GOT3 (cell line): ENCODE measurements around the gene TSNAX.

Source experiments
- DNase-seq: peaks from one replicate; lab custom pipeline; 2025; ENCODE audit warnings: mixed read lengths; lab: John Stamatoyannopoulos, UW

The TSNAX gene

DNA sequence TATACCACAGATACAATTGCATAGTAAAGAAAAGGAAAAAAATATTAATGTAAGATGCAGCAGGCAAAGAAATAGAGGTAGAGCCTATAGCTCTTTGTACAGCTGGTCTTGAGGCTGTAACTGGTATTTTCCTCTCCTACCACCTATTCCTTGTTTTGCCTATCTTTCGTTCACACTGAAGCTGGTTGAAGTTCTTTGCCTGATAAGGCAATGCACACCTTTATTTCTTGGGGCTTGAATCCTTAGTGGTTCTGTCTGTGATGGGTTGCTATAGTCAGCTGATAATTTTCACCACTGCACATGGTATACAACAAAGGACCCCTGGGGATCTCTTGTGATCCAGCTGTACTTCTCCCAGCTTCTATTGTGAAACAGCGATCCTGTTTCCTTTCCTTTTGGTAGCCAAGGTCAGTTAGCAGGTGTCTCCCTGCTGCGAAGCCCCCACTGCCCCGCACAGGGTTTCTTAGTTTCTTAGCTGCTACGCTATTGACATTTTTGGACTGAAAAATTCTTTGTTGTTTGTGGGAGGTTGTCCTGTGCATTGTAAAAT lies 9.9 kb upstream of the TSNAX start:
- no peak for DNase-seq

GRCh38 chr1:231519166-231519565 lies 9.3 kb upstream of the TSNAX start:
- DNase-seq: no peak

DNA sequence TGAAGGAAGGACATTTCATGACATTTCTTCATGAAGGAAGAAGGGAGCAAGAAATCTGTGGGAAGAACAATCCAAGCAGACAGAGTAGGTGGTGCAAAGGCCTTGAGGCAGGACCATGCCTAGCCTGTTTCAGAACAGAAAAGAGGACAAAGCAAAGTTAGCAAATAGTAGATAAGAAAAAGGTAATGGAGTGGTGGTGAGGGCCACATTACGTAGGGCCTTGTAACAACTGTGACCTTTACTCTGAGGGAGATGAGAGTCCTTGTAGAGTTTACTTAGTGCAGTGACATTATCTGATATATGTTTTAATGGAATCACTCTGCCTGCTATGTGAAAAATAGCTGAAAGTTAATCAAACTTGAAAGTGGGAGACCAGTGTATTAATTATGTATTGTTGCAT lies 6.4 kb upstream of the TSNAX start:
- DNase-seq: no peak

DNA sequence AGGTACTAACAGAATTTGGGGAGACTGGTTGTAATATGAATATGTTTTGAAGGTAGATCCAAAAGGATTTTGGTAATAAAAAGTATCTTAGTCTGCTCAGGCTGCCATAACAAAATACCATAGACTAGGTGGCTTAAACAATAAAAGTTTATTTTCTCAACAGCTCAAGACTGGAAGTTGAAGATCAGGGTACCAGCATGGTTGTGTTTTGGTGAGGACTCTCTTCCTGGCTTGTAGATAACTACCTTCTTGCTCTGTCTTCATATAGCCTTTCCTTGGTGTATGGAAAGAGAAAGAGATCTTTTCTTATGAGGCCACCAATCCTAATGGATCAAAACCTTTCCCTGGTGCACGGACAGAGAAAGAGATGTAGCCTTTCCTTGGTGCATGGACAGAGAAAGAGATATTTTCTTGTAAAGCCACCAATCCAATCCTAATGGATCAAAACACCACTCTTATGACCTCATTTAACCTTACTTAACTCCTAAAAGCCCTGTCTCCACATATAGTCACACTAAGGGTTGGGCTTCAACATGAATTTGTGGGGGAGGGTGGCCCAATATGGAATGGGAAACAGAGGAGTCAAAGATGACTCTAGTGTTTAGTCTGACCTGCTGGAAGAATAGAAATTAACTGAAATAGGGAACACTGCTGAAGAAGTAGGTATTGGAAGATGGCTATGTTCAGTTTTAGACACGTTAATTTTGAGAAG lies 5.4 kb upstream of the TSNAX start:
- DNase-seq: no peak

DNA sequence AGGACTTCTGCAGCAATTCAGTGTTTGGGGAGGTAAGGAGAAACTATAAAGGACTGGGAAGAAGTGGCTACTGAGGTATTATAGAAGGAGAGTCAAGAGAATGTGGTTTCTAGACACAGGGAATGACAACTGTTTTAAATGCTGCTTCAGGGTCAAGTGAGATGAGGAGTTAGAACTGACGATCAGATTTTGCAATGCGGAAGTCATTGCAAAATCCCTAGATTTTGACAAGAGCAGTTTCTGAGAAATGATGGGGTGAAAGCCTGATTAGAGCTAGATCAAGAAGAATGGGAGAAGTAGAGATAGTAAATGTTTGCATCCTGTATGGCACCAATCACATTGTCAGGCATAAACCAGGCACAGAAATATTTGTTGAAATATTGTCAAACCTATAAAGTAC lies 4.7 kb upstream of the TSNAX start:
- no peak for DNase-seq

DNA sequence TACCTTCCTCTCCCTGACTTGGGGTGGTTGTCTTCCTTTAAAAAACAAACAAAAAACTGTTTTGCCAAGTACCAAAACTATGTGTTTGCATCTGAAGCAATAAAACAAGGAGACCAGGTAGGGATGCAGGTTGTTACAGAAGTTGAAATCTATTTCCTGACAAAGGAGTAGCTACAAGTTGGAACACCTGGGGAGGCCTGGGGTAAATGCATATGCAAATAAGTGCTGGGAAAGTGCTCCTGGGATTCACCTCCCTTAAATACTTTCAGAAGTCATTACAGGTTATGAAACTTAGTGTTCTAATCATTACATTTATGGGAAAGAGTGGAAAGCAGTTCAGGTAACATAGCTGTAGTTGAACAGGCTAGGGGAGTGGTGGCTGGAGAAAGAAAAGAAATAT lies 1.9 kb upstream of the TSNAX start:
- no peak for DNase-seq

GRCh38 chr1:231527586-231528171 lies 790 bp upstream of the TSNAX start:
- DNase-seq: no peak

DNA sequence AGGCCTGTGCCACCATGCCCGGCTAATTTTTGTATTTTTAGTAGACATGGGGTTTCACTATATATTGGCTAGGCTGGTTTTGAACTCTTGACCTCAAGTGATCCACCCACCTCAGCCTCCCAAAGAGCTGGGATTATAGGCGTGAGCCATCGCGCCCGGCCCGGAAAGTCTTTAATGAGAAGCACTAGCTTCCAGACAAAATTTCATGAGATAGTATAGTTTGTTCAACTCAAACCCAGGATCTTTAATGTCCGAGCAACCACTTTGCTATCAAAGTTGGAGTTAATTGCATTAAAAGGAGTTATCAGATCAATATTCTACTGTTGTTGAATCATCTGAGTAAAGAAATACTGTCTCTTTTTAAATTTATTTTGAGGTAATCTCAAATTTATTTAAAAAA lies 4.8 kb downstream of the TSNAX start:
- DNase-seq: no peak

DNA sequence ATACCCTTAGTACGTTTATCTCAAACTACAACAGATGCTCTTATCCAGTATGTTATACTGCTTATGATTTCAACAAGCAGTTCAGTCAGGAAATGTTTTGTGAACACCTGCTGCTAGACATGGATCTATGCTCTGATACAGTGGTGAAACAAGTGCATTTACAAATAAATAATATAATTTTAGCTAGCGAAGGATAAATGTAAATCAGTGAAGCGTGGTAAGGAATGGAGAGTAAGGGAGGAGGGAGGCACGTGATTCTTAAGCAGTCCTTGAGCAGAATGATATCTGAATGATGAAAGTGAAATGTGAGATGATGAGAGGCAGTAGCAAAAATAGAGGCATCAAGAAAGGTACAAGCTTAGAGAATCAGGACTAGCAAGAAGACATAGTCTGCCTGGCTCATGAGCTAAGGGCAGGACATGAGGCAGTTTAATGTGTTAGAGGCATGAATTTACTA lies 6.3 kb downstream of the TSNAX start:
- no peak for DNase-seq

GRCh38 chr1:231536099-231536498 lies 7.6 kb downstream of the TSNAX start:
- no peak for DNase-seq

GRCh38 chr1:231540847-231541246 lies 12.4 kb downstream of the TSNAX start:
- no peak for DNase-seq

- DNase-seq: no peak
Observed at GRCh38 chr1:231541842-231542241, 13.4 kb downstream of the TSNAX start.

GRCh38 chr1:231544943-231545592 lies 16.6 kb downstream of the TSNAX start:
- DNase-seq: no peak

DNA sequence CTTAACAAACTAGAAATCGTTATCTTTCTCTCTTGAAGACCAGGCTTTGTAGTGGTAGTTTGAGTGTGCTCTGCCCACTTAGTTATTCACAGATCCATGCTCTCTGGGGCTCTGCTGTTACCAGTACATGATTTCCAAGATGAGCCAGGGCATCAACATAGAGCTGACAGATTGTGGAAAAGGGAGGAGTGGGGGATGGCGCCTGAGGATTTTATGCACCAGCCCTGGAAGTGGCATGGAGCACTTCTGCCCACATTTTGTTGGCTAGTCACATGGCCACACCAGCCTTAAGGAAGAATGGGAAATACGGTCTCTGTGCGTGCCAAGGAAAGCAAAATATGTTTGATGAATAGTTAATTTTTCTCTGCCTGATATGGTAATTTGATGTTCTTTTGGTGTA lies 18.2 kb downstream of the TSNAX start:
- no peak for DNase-seq

GRCh38 chr1:231549733-231550447 lies 21.4 kb downstream of the TSNAX start:
- no peak for DNase-seq

DNA sequence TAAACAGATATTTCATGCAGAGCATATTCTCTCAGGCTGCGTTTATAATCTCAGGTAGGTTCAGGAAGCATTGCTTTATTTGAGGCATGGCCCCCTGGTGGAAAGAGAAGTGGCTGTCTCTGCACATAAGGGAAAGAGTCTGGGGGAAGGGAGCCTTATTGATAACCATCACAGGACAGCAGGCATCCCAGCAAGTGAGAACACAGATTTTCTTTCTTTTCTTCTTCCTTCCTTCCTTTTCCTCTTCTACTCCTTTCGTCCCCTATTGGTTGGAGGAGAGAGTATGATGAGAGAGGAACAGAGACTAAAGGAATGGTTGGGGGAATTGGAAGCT lies 21.9 kb downstream of the TSNAX start:
- no peak for DNase-seq

DNA sequence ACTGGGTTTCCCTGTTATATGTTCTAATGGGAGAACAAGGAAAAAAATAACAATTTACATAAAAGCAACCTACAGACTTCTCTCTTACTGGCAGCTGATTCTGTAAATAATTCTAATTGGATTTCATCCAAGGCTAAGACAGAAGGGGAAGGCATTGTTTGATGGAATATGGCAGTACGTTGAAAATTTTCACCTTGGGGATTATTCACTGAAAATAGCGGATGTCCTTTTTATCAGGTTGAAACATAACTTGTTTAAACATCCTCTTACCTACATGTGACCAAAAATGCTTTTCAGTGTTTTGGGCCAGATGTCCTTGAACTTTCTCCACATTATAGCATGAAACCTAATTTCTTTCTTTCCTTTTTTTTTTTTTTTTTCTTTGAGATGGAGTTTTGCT lies 24.9 kb downstream of the TSNAX start:
- DNase-seq: no peak

DNA sequence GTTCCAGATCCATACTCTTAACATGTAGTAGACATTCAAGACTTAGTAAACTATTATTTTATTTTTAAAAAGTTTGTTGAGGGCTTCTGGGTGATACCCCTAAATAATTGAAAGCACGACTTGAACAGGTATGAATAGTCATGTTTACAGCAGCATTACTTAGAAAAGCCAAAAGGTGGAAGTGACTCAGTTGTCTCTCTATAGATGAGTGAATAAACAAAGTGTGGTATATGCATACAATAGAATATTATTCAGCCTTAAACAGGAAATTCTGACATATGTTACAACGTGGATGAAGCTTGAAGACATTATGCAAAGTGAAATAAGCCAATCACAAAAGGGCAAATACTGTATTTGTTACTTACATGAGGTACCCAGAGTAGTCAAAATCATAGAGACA lies 26.5 kb downstream of the TSNAX start:
- DNase-seq: no peak

DNA sequence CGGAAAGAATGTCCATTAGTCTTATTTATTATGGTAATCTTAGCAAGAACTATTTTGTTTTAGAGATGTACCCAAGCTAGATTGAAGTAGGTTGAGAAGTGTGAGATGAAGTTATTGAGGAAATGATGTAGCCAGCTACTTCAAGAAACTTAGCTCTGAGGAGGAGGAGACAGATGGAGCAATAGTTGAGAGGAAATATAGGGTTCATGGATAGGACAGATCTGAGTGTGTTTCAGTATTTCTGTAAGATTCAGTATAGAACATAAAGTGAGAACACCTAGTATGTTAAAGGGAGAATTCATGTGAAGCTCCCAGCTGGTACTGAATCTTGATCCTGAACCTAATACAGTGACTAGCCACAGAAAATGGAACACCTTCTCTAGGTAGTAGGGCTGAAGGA lies 28.9 kb downstream of the TSNAX start:
- no peak for DNase-seq

DNA sequence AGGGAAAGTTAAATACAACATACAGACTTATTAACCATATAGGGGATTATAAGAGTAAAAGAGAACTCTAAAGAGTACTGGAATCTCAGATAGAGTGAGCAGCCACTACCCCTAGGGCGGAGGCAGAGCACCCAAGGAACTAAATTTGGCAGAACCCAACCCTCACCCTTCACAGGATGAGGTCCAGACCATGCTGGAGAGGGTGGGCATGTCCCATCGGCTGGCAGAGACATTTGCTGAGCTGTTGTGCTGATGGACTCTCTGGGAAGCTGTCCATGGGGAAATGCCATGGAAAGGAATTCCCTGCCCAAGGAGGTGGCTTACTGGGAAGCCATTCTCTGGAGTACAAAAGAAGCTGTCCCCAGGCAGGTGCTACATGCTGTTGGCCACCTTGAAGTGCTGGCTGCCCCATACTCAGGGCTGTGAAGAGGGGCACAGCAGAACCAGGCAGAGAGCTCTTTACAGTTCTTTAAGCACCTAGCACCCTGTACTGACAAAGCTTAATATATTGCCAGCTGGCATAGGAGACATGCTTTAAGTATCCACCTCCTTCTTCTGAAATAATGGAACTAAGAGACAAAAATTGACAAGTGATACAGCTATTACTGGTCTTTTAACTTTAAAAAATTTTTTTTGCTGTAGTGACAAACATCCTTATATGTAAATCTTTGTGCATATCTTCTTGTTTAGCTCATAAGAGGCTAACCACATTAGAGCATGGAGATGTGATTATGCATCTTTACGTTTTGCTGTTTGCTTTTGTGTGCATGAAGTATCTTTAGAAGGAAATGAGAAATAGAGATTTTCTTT lies 29.6 kb downstream of the TSNAX start:
- DNase-seq: no peak

GRCh38 chr1:231558708-231559185 lies 30.3 kb downstream of the TSNAX start:
- no peak for DNase-seq
